Coronary artery (tissue), 2 donors: ENCODE results near the gene NCL.
"Not testable (repeated sequence)": the region's sequence is repeated elsewhere in the genome, so short reads cannot be mapped to it uniquely, and the experiment has no call there.

Experiments used
- DNase-seq: peaks from one replicate; pipeline ENCODE4 v3.0.0-alpha.2; 2017; ENCODE audit warnings: low spot score
- H3K27ac ChIP-seq, 2 donors: fragments of 200-600 bp; sonication (generic); one replicate each; pipeline ENCODE4 v1.5.1; 2016 to 2019
- H3K4me3 ChIP-seq: fragments of 200-600 bp; sonication (generic); 2 replicates; pipeline ENCODE4 v1.5.1; 2016; ENCODE audit warnings: mild to moderate bottlenecking, moderate library complexity
- CTCF ChIP-seq: fragments of 200-600 bp; sonication (generic); IDR thresholded peaks from one replicate; pipeline ENCODE4 v1.5.1; 2019; ENCODE audit warnings: antibody characterized with exemption

The NCL gene

DNA sequence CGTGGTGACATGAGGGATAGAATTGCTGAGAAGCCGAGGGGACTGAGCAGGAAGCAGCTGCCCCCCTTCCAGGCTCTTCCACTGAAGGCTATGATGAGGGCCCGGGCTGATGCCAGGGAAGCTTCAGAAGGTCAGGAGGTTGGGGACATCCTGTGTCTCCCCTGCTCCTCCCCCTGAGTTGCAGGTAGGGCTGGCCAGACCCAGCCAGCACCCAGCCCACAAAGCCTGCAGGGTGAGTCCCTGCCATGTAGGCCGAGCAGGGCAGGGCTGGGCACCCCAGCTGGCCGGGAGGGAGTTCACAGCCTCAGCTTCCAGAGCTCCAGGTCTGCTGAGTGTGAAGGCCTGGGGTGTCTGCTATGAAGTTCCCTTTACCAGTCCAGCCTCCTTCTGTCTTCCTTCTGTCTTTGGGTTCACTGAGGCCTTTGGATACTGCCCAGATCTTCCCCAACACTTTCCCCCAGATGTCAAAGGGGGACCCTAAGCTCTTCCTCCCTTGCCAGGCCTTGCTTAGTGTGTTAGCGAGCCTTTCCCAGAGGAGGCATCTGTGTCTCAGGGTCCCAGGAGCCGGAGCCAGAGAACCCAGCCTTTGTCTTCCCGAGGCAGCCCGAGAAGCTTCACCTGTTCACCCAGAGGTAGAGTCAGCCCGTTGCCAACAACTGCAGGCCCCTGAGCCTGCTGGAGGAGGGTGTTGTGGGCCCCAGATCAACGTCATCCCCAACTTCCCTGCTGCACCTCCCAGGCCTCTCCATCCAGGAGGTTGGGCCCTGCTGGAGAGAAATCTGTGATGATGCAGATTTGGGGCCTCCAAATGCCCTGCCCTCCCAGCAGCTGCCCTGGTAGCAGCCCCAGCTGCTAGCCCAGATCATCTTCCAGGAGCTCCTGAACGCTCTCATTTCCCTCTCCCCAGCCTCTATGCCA is 3.6 kb upstream of the NCL start:
- Histone ChIP-seq H3K4me3 (no peak overlapping the region), H3K27ac (no peak overlapping the region)
- DNase-seq, result peak; percentile 71
- no peak for TF ChIP-seq CTCF

DNA sequence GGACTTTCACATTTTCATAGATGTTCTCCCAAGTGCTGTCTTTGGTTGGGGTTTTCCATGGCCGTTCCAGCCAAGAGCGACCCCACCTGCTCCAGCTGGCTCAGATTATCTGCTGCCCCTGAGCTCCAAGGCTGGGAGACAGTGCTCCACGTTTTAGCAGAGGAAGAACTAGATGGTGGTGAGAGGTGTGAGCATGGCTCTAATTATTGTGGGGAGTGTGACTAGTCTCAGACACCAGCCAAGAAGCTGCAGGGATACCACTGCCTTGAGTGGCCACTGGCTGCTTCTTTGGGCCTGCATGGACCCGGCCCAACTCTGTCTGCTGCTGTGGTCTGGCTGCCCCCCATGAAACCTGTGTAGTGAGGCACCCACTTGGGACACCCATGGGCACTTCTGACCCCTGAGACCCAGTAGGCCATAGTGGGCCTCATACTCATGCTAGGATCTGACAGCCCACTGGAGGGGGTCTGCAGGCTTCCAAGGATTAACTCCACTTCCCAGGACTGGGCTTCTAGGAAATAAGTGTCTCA is 2.8 kb upstream of the NCL start:
- DNase-seq, result peak; percentile 53
- Histone ChIP-seq H3K27ac (no peak overlapping the region), H3K4me3 (no peak overlapping the region)
- no peak for TF ChIP-seq CTCF

- Histone ChIP-seq H3K4me3 (peak overlapping the region; percentile 86), H3K27ac (peak overlapping the region; percentile 96 to 98)
- TF ChIP-seq CTCF, result no peak
- peak; percentile 99 for DNase-seq
These were observed 574 bp upstream of the NCL start for GRCh38 chr2:231464576-231465540.

DNA sequence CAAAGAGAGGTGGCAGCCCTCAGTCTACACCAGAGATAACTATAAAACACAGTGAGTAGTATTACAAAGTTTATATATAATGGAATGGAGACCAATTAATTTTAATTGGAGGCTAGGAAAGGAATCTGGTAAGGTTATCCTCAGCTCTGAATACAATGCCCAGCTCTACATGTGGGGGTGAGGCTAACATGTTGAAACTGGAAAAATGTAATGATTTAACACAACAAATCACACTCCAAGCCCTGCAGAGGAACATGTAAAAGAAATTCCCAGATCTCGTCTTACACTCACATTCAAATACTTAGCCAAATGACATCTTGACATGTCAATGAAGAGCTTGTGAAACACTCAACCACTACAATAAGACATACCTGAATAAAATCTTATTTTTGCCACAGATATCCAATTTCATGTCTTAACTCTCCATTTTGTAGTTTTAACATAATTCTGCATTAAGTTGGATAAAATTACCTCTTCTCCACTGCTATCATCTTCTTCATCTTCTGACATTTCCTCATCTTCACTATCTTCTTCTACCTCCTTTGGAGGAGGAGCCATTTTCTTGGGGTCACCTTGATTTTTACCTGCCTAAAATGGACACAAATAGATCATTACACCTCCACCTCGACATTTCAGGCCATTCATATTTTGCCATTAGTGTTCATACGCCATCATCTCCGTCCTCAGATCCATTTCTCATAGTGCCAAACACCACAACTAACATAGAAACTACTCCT is 1.4 kb downstream of the NCL start:
- peak overlapping the region; percentile 86 for H3K4me3 ChIP-seq
- peak overlapping the region in 1 of 2 donors; percentile 98 for H3K27ac ChIP-seq
- TF ChIP-seq CTCF, result no peak
- peak; percentile 16 for DNase-seq

DNA sequence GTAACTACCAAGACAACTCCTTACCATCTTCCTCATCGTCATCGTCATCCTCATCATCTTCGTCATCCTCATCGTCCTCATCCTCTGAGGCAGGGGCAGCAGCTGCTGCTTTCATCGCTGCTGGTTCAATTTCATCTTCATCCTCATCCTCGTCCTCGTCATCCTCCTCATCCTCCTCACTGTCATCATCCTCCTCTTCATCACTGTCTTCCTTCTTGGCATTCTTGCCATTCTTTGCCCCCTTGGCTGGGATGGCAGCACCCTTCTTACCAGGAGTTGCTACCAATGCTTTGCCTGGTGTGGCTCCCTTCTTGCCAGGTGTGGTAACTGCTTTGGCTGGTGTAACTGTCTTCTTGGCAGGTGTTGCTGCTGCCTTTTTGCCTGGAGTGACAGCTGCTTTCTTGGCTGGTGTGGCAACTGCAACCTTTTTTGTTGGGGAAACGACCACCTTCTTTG is 2.7 kb downstream of the NCL start:
- Histone ChIP-seq H3K4me3 (no peak overlapping the region), H3K27ac (no peak overlapping the region)
- no peak for TF ChIP-seq CTCF
- peak; percentile 65 for DNase-seq

GRCh38 chr2:231460841-231461240 is 3.4 kb downstream of the NCL start:
- DNase-seq, H3K27ac ChIP-seq, H3K4me3 ChIP-seq: not testable (repeated sequence)
